DMS114 treated with DMSO at 0.1 percent for 48 hours (cell line): ENCODE results near the gene MCM9.
A peak's percentile ranks its signal among the peaks of the same experiment; 100 is the strongest.

ENCODE experiments used
- DNase-seq: peaks from one replicate; lab custom pipeline; 2025; ENCODE audit not compliant: unreplicated experiment; lab: John Stamatoyannopoulos, UW

The MCM9 gene

GRCh38 chr6:118933855-118934460 lies 1.0 kb downstream of the MCM9 start:
- DNase-seq, result no peak

DNA sequence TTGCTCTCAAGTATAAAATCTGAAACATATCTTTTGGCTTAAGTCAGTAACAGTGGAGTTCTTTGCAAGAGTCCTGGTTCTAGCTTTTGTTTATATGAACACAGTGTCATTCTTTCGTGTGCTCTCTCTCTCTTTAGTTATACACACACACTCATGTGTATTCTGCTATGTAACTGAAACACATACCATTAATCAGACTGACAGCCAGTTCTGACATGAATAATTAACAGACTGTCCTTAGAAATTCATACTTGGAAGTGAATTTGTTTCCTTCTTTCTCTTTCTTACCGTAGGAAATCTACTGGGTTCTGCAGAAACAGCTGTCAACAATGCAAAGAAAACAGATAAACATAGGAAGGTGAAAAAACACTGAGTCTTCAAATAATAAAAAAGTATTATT lies 2.5 kb downstream of the MCM9 start:
- DNase-seq, result no peak

- DNase-seq, result no peak
These were observed 3.5 kb downstream of the MCM9 start for GRCh38 chr6:118931436-118931835.

GRCh38 chr6:118930680-118931079 lies 4.3 kb downstream of the MCM9 start:
- DNase-seq, result no peak

- no peak for DNase-seq
These were observed 11.9 kb downstream of the MCM9 start for GRCh38 chr6:118923035-118923434.

GRCh38 chr6:118921084-118921483 lies 13.9 kb downstream of the MCM9 start:
- no peak for DNase-seq

DNA sequence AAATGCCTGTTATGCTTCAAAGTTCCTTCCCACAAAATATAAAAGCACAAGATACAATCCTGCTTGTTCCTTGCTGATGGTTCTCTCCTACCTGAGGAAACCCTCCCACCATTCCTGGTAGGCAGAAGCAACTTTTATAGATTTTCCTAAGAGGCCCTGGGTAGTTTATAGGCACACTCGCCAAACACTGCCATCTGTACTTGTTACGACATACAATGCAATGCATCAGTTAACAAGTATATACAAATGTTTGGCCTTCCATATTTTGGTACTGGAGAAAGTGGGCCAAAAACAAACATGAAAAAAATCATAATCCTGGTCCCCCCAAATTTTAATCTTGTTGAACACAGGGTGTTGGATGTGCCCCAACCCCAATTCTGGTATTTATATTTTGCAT lies 16.6 kb downstream of the MCM9 start:
- no peak for DNase-seq

- DNase-seq, result no peak
These were observed 17.2 kb downstream of the MCM9 start for GRCh38 chr6:118917546-118918328.

DNA sequence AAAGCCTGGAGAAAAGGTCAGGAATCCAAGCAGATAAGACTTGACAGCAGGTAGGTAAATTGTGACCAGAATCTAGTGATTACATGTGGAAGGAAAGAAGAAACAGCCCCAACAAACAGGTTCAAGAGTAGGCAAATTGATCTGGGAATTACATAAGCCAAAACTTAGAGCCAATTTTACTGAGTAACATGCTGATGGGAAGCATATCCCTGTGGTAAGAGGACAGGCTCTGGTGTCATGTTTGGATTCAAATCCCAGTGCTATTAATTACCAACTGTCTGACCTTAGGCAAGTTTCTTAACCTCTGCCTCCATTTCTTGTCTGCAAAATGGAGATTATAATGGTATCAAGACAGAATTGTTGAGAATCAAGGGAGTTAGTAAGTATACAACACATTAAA lies 20.4 kb downstream of the MCM9 start:
- DNase-seq, result no peak

- DNase-seq, result no peak
These were observed 21.8 kb downstream of the MCM9 start for GRCh38 chr6:118913161-118913560.

DNA sequence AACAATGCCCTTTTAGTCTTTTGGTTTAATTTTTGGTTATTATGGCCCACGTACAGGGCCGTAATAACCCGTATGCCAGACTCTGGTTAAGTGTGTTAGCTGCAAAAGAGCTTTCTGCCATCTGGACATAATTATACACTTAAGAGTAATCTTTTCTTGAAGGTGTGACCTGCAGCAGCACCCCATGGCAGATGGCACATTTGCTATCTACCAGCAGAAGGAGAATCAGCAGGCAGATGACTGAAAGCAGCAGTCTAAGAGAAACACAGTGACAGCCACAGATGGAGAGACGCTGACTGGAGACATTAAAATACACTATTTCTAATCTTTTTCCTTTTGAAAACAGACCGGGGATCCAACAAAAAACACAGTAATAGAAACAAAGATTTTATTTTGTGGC lies 22.3 kb downstream of the MCM9 start:
- no peak for DNase-seq

- no peak for DNase-seq
These were observed 26.5 kb downstream of the MCM9 start for GRCh38 chr6:118908441-118908840.

DNA sequence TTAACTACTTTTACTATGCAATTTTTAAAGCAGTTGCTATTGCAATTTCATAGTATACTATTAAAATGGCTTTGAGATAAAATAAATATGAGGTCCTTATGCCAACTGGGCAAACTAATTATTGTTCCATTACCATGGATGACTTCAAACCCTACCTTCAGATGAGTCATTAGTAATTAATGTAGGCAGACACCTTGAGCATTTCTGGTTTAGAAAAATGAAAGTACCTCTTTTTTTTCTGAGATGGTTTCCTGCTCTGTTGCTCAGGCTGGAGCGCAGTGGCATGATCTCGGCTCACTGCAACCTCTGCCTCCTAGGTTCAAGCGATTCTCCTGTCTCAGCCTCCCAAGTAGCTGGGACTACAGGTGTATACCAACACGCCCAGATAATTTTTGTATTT lies 29.1 kb downstream of the MCM9 start:
- no peak for DNase-seq

GRCh38 chr6:118905084-118905483 lies 29.9 kb downstream of the MCM9 start:
- DNase-seq, result no peak

DNA sequence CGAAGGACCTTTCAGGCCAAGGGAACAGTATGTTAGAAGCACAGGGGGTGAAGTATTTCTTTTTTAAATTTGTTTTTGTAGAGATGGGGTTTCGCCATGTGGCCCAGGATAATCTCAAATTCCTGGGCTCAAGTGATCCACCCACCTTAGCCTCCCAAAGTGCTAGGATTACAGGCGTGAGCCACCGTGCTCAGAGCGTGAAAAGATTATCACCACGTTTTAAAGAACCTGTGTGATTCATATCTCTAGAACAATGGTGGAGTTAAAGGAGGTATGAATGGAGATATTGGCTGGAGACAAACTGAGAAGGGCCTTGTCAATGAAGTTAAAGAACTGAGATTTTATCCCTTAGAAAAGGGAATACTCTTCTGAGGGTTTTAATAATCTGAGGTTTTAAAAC lies 31.3 kb downstream of the MCM9 start:
- DNase-seq, result no peak

GRCh38 chr6:118903138-118903537 lies 31.8 kb downstream of the MCM9 start:
- no peak for DNase-seq

- no peak for DNase-seq
These were observed 32.2 kb downstream of the MCM9 start for GRCh38 chr6:118902726-118903125.

DNA sequence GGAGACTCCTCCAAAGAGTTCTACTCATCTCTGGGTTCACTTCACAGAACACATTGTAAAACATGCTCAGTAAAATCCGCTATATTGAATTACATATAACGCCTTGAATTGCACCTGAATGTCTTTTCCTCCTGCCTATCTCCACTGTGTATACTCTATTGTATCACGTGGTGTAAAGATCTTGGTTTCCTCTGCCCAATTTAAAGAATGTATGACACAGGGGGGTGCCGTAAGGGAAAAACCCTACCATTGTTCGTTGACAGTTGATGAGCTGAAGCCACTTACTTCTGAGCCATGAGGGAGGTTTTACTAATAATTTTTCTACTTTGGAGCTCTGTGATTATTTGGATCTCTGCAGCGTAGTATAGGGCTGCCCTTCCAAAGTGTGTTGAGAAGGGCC lies 35.0 kb downstream of the MCM9 start:
- no peak for DNase-seq

- DNase-seq, result no peak
These were observed 37.6 kb downstream of the MCM9 start for GRCh38 chr6:118897386-118897785.

DNA sequence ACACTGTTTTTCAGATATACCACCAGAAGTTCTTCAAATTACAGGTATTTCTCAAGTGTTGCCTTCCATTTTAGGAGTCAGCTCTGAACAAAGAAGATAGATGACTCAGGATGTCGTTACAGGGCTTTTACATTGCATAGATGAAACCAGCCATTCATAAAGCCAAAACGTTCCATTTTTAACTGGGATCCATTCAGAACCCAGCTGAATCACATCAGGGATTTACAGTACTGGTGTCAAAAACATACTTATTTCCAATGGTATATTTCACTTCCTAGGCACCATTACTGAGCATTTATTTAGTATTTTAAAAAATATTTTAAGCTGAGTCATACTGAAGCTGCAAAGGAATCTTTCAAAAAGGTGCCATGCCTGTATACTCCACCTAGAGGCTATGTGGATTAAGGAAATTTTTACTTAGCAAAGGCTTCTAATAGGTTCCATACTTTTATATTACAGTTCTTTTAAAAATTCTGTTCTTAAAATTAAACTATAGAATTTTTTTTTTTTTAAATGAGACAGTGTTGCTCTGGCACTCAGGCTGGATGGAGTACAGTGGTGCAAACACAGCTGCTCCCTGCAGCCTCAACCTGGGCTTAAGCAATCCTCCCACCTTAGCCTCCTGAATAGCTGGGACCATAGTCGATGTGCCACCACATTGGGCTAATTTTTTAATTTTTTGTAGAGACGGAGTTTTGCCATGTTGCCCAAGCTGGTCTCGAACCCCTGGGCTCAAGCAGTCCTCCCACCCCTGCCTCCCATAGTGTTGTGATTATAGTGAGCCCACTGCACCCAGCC lies 38.4 kb downstream of the MCM9 start:
- peak; percentile 17 for DNase-seq

- DNase-seq, result peak; percentile 11
These were observed 39.1 kb downstream of the MCM9 start for GRCh38 chr6:118895859-118896258.

DNA sequence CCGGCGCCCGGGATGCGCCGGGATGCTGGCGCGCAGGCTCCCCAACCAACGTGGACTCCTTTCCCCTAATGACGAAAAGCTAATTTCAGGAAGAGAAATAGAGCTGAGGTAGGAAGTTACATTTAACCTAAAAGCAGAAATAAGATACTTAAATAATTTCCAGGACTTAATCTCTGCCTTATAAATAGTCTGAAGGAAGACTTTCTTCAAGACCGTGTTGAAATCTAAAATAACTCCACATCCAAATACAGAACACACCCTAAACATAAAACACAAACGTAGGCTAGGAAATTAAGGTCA lies 39.7 kb downstream of the MCM9 start:
- DNase-seq, result no peak
